Hepatocyte (in vitro differentiated cells): ENCODE measurements around the gene CACNA2D1. TPM values are rescaled to one million over a fixed set of nuclear protein-coding genes. Genes with fewer than 3 reads are reported as not detected.

ENCODE experiments used
- DNase-seq: peaks from one replicate; pipeline ENCODE4 v3.0.0-alpha.2; 2016; ENCODE audit warnings: low spot score
- H2AFZ ChIP-seq: fragments of 200-600 bp; sonication (generic); 2 replicates; pipeline ENCODE4 v1.6.0; 2016; ENCODE audit warnings: antibody characterized with exemption, mild to moderate bottlenecking
- H3K27ac ChIP-seq: fragments of 200-600 bp; sonication (generic); 2 replicates; pipeline ENCODE4 v1.5.1; 2016; ENCODE audit warnings: mild to moderate bottlenecking
- H3K27me3 ChIP-seq: fragments of 200-600 bp; sonication (generic); 2 replicates; pipeline ENCODE4 v1.6.1; 2016
- H3K36me3 ChIP-seq: fragments of 200-600 bp; sonication (generic); replicated peaks from 2 replicates; pipeline ENCODE4 v1.5.1; 2016; ENCODE audit warnings: low read depth; ENCODE audit not compliant: insufficient read depth
- H3K4me1 ChIP-seq: fragments of 200-600 bp; sonication (generic); 2 replicates; pipeline ENCODE4 v1.5.1; 2016; ENCODE audit warnings: mild to moderate bottlenecking, moderate library complexity; ENCODE audit not compliant: insufficient read depth
- H3K4me2 ChIP-seq: fragments of 200-600 bp; sonication (generic); 2 replicates; pipeline ENCODE4 v1.6.0; 2016
- H3K4me3 ChIP-seq: fragments of 200-600 bp; sonication (generic); 2 replicates; pipeline ENCODE4 v1.5.1; 2016; ENCODE audit warnings: mild to moderate bottlenecking
- H3K79me2 ChIP-seq: fragments of 200-600 bp; sonication (generic); 2 replicates; pipeline ENCODE4 v1.6.0; 2017; ENCODE audit warnings: mild to moderate bottlenecking
- H3K9me2 ChIP-seq: fragments of 200-600 bp; sonication (generic); replicated peaks from 2 replicates; pipeline ENCODE4 v1.6.0; 2017; ENCODE audit warnings: mild to moderate bottlenecking; ENCODE audit not compliant: insufficient read depth
- H3K9me3 ChIP-seq: fragments of 200-600 bp; sonication (generic); 2 replicates; pipeline ENCODE4 v1.5.1; 2016; ENCODE audit warnings: low read depth, mild to moderate bottlenecking
- H4K20me1 ChIP-seq: fragments of 200-600 bp; sonication (generic); 2 replicates; pipeline ENCODE4 v1.6.0; 2016; ENCODE audit warnings: mild to moderate bottlenecking; ENCODE audit not compliant: insufficient read depth, poor library complexity, severe bottlenecking
- CTCF ChIP-seq: fragments of 200-600 bp; sonication (generic); IDR thresholded peaks from 2 replicates; pipeline ENCODE4 v1.5.1; 2016; ENCODE audit warnings: antibody characterized with exemption, mild to moderate bottlenecking; ENCODE audit not compliant: poor library complexity
- EZH2 ChIP-seq: fragments of 200-600 bp; sonication (generic); IDR thresholded peaks from 2 replicates; pipeline ENCODE4 v1.6.1; 2016; ENCODE audit warnings: antibody characterized with exemption, mild to moderate bottlenecking, borderline replicate concordance
- EZH2phosphoT487 ChIP-seq: fragments of 200-600 bp; sonication (generic); IDR thresholded peaks from one replicate; pipeline ENCODE4 v1.6.1; 2018; ENCODE audit warnings: antibody characterized with exemption, mild to moderate bottlenecking, low read depth, moderate library complexity; ENCODE audit not compliant: unreplicated experiment, severe bottlenecking
- WGBS: methylation state at CpG from one replicate; pipeline ENCODE4 v1.1.6; 2016; ENCODE audit warnings: low lambda C conversion rate; ENCODE audit errors: missing lambda C conversion rate; 5-methylcytosine and 5-hydroxymethylcytosine counted together
- polyA plus RNA-seq: library from polyadenylated mRNA; unstranded; fragments of >200 nt; fragmentation: Nextera tagmentation; extraction: Ambion mirVana; gene quantifications from 2 replicates; pipeline ENCODE4 v1.2.1, GENCODE V29; 2016
- total RNA-seq: library from RNA; depleted of rRNA; stranded (reverse); fragments of >200 nt; gene quantifications from 2 replicates; pipeline ENCODE4 v1.2.3, GENCODE V29; 2014

Gene CACNA2D1
- total and polyA plus RNA-seq, 2 experiments from 2014 or later: 3.1 to 18.9 TPM

GRCh38 chr7:82317760-82318159, 125.8 kb downstream of the CACNA2D1 start:
- H3K27me3 ChIP-seq: no peaks in the 10 kb centered on the region
- WGBS: 81% methylated on average over 2 of the region's 2 CpGs
- H3K27ac ChIP-seq: no peak overlapping the region
- H4K20me1 ChIP-seq: no peaks in the 10 kb centered on the region
- H3K36me3 ChIP-seq: no peaks in the 10 kb centered on the region
- no peaks in the 10 kb centered on the region for H3K9me2 ChIP-seq
- H3K4me2 ChIP-seq: no peak overlapping the region
- no peak overlapping the region for H2AFZ ChIP-seq
- H3K9me3 ChIP-seq: no peaks in the 10 kb centered on the region
- H3K4me3 ChIP-seq: no peak overlapping the region
- DNase-seq: no peak
- TF ChIP-seq EZH2: no peak
- TF ChIP-seq EZH2phosphoT487: no peak
- TF ChIP-seq CTCF: no peak
- H3K4me1 ChIP-seq: no peaks in the 10 kb centered on the region
- no peaks in the 10 kb centered on the region for H3K79me2 ChIP-seq

- WGBS: 84% methylated on average over 3 of the region's 3 CpGs
- Histone ChIP-seq H3K4me1 (no peaks in the 10 kb centered on the region), H3K27ac (no peak overlapping the region), H4K20me1 (no peaks in the 10 kb centered on the region), H3K27me3 (no peaks in the 10 kb centered on the region), H3K36me3 (no peaks in the 10 kb centered on the region), H3K4me2 (no peak overlapping the region), H3K9me2 (no peaks in the 10 kb centered on the region), H3K4me3 (no peak overlapping the region), H2AFZ (no peak overlapping the region), H3K9me3 (no peaks in the 10 kb centered on the region), H3K79me2 (no peaks in the 10 kb centered on the region)
- no peak for DNase-seq
- TF ChIP-seq CTCF (no peak), EZH2 (no peak), EZH2phosphoT487 (no peak)
Observed at GRCh38 chr7:82317257-82317721, 126.3 kb downstream of the CACNA2D1 start.

GRCh38 chr7:82313269-82313668, 130.3 kb downstream of the CACNA2D1 start:
- H3K27me3 ChIP-seq: no peaks in the 10 kb centered on the region
- H3K4me1 ChIP-seq: no peaks in the 10 kb centered on the region
- H3K4me3 ChIP-seq: no peak overlapping the region
- no peak for TF ChIP-seq CTCF
- no peak for TF ChIP-seq EZH2phosphoT487
- no peak for TF ChIP-seq EZH2
- H3K27ac ChIP-seq: no peak overlapping the region
- H3K4me2 ChIP-seq: no peak overlapping the region
- no peaks in the 10 kb centered on the region for H3K36me3 ChIP-seq
- no peaks in the 10 kb centered on the region for H3K9me3 ChIP-seq
- H2AFZ ChIP-seq: no peak overlapping the region
- no peak for DNase-seq
- no peaks in the 10 kb centered on the region for H3K79me2 ChIP-seq
- H3K9me2 ChIP-seq: no peaks in the 10 kb centered on the region
- no peaks in the 10 kb centered on the region for H4K20me1 ChIP-seq
- 76% methylated on average over 1 of the region's 1 CpG for WGBS

GRCh38 chr7:82312646-82313045, 130.9 kb downstream of the CACNA2D1 start:
- Histone ChIP-seq H3K4me3 (no peak overlapping the region), H3K36me3 (no peaks in the 10 kb centered on the region), H3K27me3 (no peaks in the 10 kb centered on the region), H3K4me1 (no peaks in the 10 kb centered on the region), H3K79me2 (no peaks in the 10 kb centered on the region), H3K9me3 (no peaks in the 10 kb centered on the region), H3K9me2 (no peaks in the 10 kb centered on the region), H3K4me2 (no peak overlapping the region), H2AFZ (no peak overlapping the region), H3K27ac (no peak overlapping the region), H4K20me1 (no peaks in the 10 kb centered on the region)
- WGBS: 92% methylated on average over 5 of the region's 5 CpGs
- no peak for DNase-seq
- TF ChIP-seq CTCF: no peak
- TF ChIP-seq EZH2phosphoT487: no peak
- no peak for TF ChIP-seq EZH2
